Gastrocnemius medialis (tissue), 4 donors: ENCODE results near the gene MAGEF1. TPM values are rescaled to one million over a fixed set of nuclear protein-coding genes. Genes with fewer than 3 reads are reported as not detected.

ENCODE experiments used
- ATAC-seq, 2 donors: fragments of 150-250 bp; one replicate each; pipeline ENCODE4 v1.9.1; 2016
- DNase-seq, 2 donors: peaks; one replicate each; pipeline ENCODE4 v3.0.0-alpha.2; 2019
- H3K27ac ChIP-seq, 4 donors: fragments of 200-600 bp; sonication (generic); 1 replicate in 1 of 4; 2 replicates in 3 of 4; pipeline ENCODE4 v1.5.1; 2016 to 2018; ENCODE audit warnings: mild to moderate bottlenecking in 2 of 4, moderate library complexity in 1 of 4
- H3K27me3 ChIP-seq, 3 donors: fragments of 200-600 bp; sonication (generic) in 2 of 3; 1 replicate in 1 of 3; 2 replicates in 2 of 3; pipeline versions ENCODE4 v1.5.1 to v1.6.0; 2016 to 2019; ENCODE audit warnings: mild to moderate bottlenecking in 1 of 3, moderate library complexity in 1 of 3
- H3K36me3 ChIP-seq, 2 donors: fragments of 200-600 bp; sonication (generic) in 1 of 2; one replicate each; pipeline ENCODE4 v1.5.1; 2017 to 2018
- H3K4me1 ChIP-seq, 2 donors: fragments of 200-600 bp; sonication (generic) in 1 of 2; one replicate each; pipeline ENCODE4 v1.5.1; 2016 to 2017; ENCODE audit warnings: mild to moderate bottlenecking in 2 of 2
- H3K4me3 ChIP-seq, 4 donors: fragments of 200-600 bp; sonication (generic) in 3 of 4; 1 replicate in 1 of 4; 2 replicates in 3 of 4; pipeline ENCODE4 v1.5.1; 2016 to 2019; ENCODE audit warnings: mild to moderate bottlenecking in 2 of 4
- H3K9me3 ChIP-seq, 3 donors: fragments of 200-600 bp; sonication (generic) in 2 of 3; 1 replicate in 1 of 3; 2 replicates in 2 of 3; pipeline ENCODE4 v1.5.1; 2016 to 2019
- POLR2A ChIP-seq, 2 donors: fragments of 450-650 bp; IDR thresholded peaks; one replicate each; pipeline ENCODE4 v1.6.1; 2017; ENCODE audit warnings: antibody characterized with exemption in 2 of 2, mild to moderate bottlenecking in 2 of 2, moderate library complexity in 2 of 2
- in situ Hi-C, 4 donors: fragments of 200-750 bp; cut with MboI; loops; one replicate each; pipeline versions ENCODE4 v1.15.0 to v1.8.0; 2017; ENCODE audit warnings: low sequenced_read_pairs in 4 of 4
- intact Hi-C: fragments of 100-400 bp; cut with DNase I; formaldehyde crosslinking; loops from one replicate; pipeline ENCODE4 v1.15.1; 2023; ENCODE audit warnings: low total_unique reads
- total RNA-seq, 4 donors: library from RNA; depleted of rRNA; stranded (reverse); fragments of >200 nt; gene quantifications; one replicate each; pipeline versions ENCODE4 v1.1.0 to v1.2.3, GENCODE V29; 2016
- TF ChIP-seq, protein P1 (sequence below), 5 experiments: fragments of 450-650 bp in 3 of 5; fragments of 200-600 bp in 2 of 5; sonication (generic) in 2 of 5; IDR thresholded peaks in 4 of 5; conservative IDR thresholded peaks in 1 of 5; 1 replicate in 4 of 5; 2 replicates in 1 of 5; pipeline ENCODE4 v1.5.1; 2016 to 2019; ENCODE audit warnings: antibody characterized with exemption in 5 of 5, mild to moderate bottlenecking in 3 of 5, moderate library complexity in 3 of 5

Gene MAGEF1
- total RNA-seq, 4 donors from 2014 or later: 9.5 to 19.9 (median 14.8) TPM

GRCh38 chr3:184725176-184725719, 13.4 kb upstream of the MAGEF1 start:
- in situ Hi-C loops (no loop called here), intact Hi-C loops (loop anchor here (5.0 kb wide), 1 partner anchor 52 kb away; no protein-coding TSS in a partner anchor)
- DNase-seq: no peak
- Histone ChIP-seq H3K9me3 (no peaks in the 10 kb centered on the region), H3K36me3 (no peaks in the 10 kb centered on the region), H3K27me3 (no peaks in the 10 kb centered on the region), H3K4me1 (no peaks in the 10 kb centered on the region), H3K27ac (no peak overlapping the region), H3K4me3 (no peak overlapping the region)
- no peak for TF ChIP-seq POLR2A (IDR thresholded peaks at IDR 0.05)
- no peak for ATAC-seq

GRCh38 chr3:184724699-184725098, 12.8 kb upstream of the MAGEF1 start:
- ATAC-seq (no peak), DNase-seq (no peak)
- H3K27me3 ChIP-seq: no peaks in the 10 kb centered on the region
- H3K9me3 ChIP-seq: no peaks in the 10 kb centered on the region
- intact Hi-C loops: loop anchor here (5.0 kb wide), 1 partner anchor 53 kb away; no protein-coding TSS in a partner anchor
- no peak overlapping the region for H3K27ac ChIP-seq
- TF ChIP-seq POLR2A (IDR thresholded peaks at IDR 0.05): no peak
- TF ChIP-seq, protein P1, sequence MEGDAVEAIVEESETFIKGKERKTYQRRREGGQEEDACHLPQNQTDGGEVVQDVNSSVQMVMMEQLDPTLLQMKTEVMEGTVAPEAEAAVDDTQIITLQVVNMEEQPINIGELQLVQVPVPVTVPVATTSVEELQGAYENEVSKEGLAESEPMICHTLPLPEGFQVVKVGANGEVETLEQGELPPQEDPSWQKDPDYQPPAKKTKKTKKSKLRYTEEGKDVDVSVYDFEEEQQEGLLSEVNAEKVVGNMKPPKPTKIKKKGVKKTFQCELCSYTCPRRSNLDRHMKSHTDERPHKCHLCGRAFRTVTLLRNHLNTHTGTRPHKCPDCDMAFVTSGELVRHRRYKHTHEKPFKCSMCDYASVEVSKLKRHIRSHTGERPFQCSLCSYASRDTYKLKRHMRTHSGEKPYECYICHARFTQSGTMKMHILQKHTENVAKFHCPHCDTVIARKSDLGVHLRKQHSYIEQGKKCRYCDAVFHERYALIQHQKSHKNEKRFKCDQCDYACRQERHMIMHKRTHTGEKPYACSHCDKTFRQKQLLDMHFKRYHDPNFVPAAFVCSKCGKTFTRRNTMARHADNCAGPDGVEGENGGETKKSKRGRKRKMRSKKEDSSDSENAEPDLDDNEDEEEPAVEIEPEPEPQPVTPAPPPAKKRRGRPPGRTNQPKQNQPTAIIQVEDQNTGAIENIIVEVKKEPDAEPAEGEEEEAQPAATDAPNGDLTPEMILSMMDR (IDR thresholded peaks at IDR 0.05 in 4 of 5, conservative IDR thresholded peaks at IDR 0.05 in 1 of 5): no peak
- H3K4me1 ChIP-seq: no peaks in the 10 kb centered on the region
- in situ Hi-C loops: no loop called here
- H3K36me3 ChIP-seq: no peaks in the 10 kb centered on the region
- no peak overlapping the region for H3K4me3 ChIP-seq

DNA sequence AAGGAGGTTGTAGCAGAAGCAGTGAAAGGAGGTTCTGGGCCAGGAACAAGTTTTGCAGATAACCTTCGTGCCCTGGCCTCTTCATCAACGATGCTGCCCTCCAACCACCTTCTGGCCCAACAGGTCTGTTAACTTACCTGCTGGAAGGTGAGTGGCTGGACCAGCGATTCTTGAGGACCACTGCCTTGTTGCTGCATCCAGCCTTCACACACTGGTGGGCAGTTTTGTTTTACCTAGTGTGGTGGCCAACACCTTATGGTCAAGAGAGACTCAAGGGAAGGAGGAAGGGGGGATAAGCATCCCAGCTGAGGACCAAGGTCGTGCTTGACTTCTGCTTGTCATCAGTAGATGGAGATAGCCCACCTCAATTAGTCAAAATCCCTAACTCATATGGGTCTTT, 7.8 kb upstream of the MAGEF1 start:
- TF ChIP-seq, protein P1 (IDR thresholded peaks at IDR 0.05 in 4 of 5, conservative IDR thresholded peaks at IDR 0.05 in 1 of 5): no peak
- TF ChIP-seq POLR2A (IDR thresholded peaks at IDR 0.05): no peak
- Histone ChIP-seq H3K4me3 (no peak overlapping the region), H3K9me3 (no peaks in the 10 kb centered on the region), H3K27me3 (no peaks in the 10 kb centered on the region), H3K36me3 (no peaks in the 10 kb centered on the region), H3K27ac (no peak overlapping the region), H3K4me1 (peaks cover 9 to 12% of the 10 kb centered on the region in 2 donors)
- ATAC-seq: no peak
- intact Hi-C loops: no loop called here
- no peak for DNase-seq
- in situ Hi-C loops: no loop called here

DNA sequence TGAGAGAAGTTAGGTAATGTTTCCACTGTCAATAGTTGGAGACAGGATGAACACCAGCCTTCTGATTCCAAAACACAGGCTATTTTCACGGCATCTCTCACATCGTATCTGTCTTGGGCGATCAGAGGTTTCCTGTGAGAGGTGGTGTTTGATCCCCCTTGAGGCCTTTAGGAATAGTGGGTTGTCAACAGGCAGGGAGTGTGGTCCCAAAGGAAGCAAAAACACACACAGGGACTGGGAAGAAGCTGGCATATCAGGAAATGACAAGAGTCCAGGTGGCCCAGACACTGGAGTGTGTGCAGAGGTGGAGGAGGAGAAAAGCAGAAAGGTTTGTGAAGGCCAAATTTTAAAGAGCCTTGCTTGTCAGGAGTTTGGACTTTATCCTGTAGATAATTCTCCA, 6.6 kb upstream of the MAGEF1 start:
- DNase-seq: no peak
- TF ChIP-seq, protein P1 (IDR thresholded peaks at IDR 0.05 in 4 of 5, conservative IDR thresholded peaks at IDR 0.05 in 1 of 5): no peak
- TF ChIP-seq POLR2A (IDR thresholded peaks at IDR 0.05): no peak
- H3K4me1 ChIP-seq: peaks cover 9 to 12% of the 10 kb centered on the region in 2 donors
- H3K36me3 ChIP-seq: no peaks in the 10 kb centered on the region
- no peaks in the 10 kb centered on the region for H3K9me3 ChIP-seq
- no peaks in the 10 kb centered on the region for H3K27me3 ChIP-seq
- ATAC-seq: no peak
- intact Hi-C loops: no loop called here
- in situ Hi-C loops: no loop called here
- no peak overlapping the region for H3K4me3 ChIP-seq
- H3K27ac ChIP-seq: no peak overlapping the region

GRCh38 chr3:184717399-184717983, 5.6 kb upstream of the MAGEF1 start:
- H3K4me3 ChIP-seq: no peak overlapping the region
- in situ Hi-C loops (no loop called here), intact Hi-C loops (no loop called here)
- no peak for DNase-seq
- H3K27ac ChIP-seq: peak overlapping the region in 2 of 4 donors; percentile 56 to 66
- H3K27me3 ChIP-seq: no peaks in the 10 kb centered on the region
- peaks cover 9 to 12% of the 10 kb centered on the region in 2 donors for H3K4me1 ChIP-seq
- no peaks in the 10 kb centered on the region for H3K36me3 ChIP-seq
- no peak for TF ChIP-seq POLR2A (IDR thresholded peaks at IDR 0.05)
- TF ChIP-seq, protein P1 (IDR thresholded peaks at IDR 0.05 in 4 of 5, conservative IDR thresholded peaks at IDR 0.05 in 1 of 5): no peak
- no peaks in the 10 kb centered on the region for H3K9me3 ChIP-seq
- ATAC-seq: no peak
